Erythroblast (primary cell): Measurements from ENCODE around the gene ARHGAP6.

Experiments used
- DNase-seq, 2 experiments: peaks; one replicate each; lab custom pipeline; 2025; lab: John Stamatoyannopoulos, UW
- GATA1 ChIP-seq: IDR thresholded peaks from 2 replicates; pipeline ENCODE4 v1.6.1; 2011; ENCODE audit warnings: low read depth, mild to moderate bottlenecking, control low read depth, low read length, moderate library complexity
- POLR2A ChIP-seq: IDR thresholded peaks from 2 replicates; pipeline ENCODE4 v1.6.1; 2011; ENCODE audit warnings: mild to moderate bottlenecking, low read length

The ARHGAP6 gene

DNA sequence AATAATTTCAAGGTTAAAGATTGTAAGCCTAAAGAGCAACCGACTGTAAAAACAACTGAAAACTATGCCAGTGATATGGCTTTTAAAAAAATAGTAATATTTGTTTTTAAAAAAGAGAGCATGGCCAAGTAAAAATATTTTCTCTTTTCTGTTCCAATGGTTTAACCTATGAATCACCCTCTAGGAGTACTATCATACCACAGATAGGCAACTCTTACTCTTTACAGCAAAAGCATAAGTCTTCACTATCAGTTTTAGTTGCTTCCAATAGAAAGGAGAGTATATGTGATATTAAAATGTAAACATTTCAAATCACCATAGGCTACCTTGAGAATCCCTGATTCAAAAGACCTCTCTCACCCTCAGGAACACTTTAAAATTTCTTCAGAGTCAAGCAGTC lies 269.9 kb downstream of the ARHGAP6 start:
- TF ChIP-seq GATA1 (no peak), POLR2A (no peak)
- DNase-seq: no peak

DNA sequence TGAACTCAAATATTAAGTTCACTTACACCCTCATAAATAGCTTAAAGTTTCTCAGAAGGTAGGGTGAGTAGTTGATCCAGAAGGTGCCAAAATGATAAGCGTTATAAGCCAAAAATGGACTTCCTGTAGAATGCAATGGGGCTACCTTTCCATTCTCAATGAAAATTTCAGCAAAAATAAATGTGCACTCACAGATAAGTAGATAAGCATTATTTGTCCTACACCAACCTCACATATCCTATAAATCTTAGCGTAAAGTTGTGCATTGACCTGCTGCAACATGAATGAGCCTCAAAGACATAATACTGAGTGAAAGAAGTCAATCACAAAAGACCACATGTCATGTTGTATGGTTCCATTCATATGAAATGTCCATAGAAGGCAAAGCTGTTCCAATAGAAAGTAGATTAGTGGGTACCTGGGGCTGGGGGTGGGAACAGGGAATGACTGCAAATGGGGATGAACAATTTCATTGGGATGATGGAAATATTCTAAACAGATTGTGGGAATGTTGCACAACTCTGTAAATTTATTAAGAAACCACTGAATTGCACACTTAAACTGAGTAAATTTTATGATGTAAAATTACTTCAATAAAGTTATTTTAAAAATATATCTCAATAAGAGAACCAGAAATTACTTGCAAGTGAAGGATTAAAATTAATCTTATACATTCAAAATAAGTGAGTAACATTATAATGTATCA lies 271.6 kb downstream of the ARHGAP6 start:
- peak in 1 of 2 experiments; percentile 26 for DNase-seq
- TF ChIP-seq GATA1 (no peak), POLR2A (no peak)

DNA sequence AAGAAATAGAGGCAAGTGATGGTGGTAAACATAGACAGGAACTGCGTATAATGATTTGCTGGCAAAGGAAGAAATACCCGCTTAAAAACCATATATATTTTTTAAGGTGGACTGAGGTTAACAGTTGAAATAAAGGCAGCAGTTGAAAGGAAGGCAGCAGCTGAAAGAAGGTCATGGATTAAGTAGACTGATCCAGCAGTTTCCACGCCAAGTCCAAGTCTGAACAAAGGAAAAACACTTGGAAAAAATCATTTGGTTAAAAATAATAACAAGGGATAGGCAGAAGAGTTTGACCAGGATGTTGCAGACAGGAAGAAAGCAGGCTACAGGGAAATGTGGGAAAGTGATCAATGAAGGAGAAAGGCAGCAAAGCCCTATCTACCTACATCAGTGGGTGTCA lies 278.9 kb downstream of the ARHGAP6 start:
- TF ChIP-seq GATA1: no peak
- no peak for TF ChIP-seq POLR2A
- no peak for DNase-seq

DNA sequence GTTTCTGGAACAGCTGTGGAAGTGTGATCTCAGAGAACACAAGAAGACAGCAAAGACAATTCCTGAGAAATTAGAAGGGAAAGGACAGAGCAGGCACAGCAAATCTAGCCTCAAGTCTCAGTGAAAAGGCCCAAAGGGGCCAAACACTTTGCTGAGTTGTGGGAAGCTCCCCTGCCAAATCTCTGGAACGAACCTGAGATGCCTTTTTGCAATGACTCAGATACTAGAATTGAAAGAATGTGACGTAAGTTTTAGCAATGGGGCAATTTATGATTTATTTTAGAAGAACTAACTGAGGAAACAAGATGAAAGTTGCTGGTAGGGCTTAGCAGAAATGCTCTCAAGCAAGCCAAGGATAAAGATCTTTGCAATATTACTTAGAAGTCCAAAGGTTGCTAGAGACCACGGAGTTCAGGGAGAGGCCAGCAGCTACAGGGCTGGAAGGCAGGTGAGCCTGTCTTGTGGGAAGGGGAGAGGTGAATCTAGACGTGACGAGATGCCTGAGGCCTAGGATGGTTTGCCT lies 279.7 kb downstream of the ARHGAP6 start:
- no peak for TF ChIP-seq POLR2A
- TF ChIP-seq GATA1: no peak
- DNase-seq: peak in 1 of 2 experiments; percentile 26

DNA sequence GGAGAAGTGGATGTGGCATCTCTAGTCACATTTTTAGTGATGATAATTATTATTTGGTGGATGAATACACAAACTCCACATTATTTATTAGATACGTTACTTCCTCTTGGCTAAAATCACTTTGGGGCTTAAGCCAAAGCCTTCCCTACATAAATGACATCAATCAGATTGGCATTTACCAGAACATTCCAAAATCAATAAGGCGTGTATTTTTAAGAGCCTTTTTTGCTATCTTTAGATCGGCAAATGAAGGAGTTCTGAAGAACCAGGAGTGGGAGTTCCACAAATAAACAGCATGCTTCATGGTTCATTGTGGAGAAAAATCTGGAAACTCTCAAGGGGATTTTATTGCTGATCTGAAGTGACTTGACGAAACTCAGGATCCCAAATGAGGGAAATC lies 282.8 kb downstream of the ARHGAP6 start:
- no peak for TF ChIP-seq POLR2A
- TF ChIP-seq GATA1: no peak
- DNase-seq: no peak

DNA sequence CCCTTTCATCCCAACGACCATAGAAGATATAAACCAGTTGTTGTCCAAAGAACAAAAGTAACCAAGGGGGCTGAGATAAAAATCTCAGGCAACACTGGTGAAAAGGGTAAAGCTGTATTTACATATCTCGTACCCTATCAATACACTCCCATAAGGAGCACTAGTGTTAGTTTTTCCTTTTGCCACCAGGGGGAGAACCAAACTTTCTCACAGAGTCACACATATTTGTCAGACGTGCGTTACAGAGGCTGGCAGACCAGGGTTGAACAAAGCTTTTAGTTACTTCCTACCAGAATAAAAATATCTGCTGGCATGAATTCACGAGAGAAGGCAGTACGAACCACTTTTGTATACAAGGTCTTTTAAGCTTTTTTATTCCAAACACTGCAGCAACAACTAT lies 284.3 kb downstream of the ARHGAP6 start:
- TF ChIP-seq POLR2A (no peak), GATA1 (no peak)
- peak; percentile 65 to 75 for DNase-seq

DNA sequence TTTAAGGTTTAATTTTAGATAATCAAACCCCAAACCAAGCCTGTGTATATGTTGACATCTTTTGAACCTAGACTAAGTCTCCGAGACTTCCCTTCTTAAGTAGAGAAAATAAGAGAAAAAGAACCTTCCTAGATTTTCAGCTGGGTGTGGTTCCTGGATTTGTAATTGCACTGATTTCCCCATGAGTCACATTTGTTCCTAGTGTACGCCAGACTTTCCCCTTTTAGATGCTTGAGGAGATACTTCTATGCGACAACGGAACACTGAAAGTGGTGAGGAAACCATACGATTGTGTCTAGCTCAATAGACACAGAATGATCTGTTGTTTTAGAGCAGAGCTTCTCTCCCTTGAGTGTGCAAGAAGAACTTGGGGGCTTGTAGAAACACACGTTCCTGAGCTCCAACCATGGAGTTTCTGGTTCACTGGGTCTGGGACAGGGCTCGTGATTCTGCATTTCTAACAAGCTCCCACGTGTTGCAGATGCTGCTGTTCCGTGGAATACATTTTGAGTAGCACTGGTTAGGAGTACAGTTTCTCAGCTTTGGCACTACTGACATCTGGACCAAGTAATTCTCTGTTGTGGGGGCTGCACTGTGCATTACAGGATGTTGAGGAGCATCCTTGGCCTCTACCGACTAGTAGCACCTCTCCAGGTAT lies 285.4 kb downstream of the ARHGAP6 start:
- no peak for DNase-seq

DNA sequence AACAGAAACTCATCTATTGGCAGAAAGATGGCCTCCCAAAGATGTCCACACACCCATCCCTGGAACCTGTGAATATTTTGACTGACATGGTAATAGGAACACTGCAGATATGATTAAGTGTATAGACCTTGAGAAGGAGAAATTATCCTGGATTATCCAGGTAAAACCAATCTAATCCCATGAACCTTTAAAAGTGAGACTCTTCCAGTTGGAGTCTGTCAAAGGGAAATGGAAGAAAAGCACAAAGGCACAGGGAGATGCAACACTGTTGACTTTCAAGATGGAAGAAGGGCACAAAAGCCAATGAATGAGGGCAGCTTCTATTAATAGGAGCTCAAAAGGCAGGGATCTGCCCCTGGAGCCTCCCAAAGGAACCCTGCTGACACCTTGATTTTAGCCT lies 289.6 kb downstream of the ARHGAP6 start:
- TF ChIP-seq POLR2A: no peak
- no peak for TF ChIP-seq GATA1

More for the DNA sequence above, 285.4 kb downstream of the ARHGAP6 start:
- no peak for TF ChIP-seq GATA1
- TF ChIP-seq POLR2A: no peak

DNA sequence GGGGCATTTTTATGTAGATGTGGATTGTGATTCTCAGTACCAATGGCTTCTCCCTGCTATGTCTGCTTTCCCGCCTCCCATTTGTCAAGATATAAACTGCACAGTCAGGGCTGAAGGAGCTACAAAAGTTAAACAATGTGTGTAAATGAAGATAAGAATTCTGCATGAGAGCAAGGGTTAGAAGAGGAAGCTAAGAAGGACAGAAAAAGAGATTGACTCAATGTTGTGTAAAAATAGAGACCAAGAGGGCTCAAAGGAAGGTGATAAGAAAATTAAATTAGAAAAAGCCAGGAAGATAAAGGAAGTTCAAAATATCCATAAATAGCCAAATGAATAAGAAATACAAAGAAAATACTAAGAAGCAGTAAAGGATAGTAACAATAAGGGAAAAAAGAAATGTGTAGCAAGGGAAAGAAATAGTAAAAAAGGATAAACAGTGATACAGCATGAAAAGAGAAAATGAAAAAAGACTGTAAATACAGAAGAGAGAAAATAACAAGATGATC lies 290.1 kb downstream of the ARHGAP6 start:
- DNase-seq: peak; percentile 70 to 89

More for the DNA sequence above, 289.6 kb downstream of the ARHGAP6 start:
- DNase-seq: peak in 1 of 2 experiments; percentile 10

DNA sequence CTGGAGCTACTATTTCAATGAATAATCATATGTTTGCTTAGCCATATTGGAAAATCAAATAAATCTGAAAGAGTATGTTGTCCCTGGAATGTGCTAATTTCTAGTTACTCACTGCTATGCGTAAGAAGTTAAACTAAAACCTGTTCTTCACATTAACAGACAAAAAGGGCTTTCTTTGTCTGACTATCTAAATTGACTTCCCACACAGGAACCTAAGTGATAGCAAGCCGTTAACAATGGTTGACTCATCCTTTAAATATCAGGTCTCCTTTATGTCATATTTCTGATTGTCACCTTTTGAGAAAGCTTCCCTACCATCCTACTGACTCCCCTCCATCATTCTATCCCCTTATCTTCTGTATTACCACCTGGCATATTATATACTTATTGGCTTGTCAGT lies 291.1 kb downstream of the ARHGAP6 start:
- TF ChIP-seq GATA1 (no peak), POLR2A (no peak)
- peak in 1 of 2 experiments; percentile 2 for DNase-seq

More for the DNA sequence above, 290.1 kb downstream of the ARHGAP6 start:
- no peak for TF ChIP-seq POLR2A
- TF ChIP-seq GATA1: no peak

DNA sequence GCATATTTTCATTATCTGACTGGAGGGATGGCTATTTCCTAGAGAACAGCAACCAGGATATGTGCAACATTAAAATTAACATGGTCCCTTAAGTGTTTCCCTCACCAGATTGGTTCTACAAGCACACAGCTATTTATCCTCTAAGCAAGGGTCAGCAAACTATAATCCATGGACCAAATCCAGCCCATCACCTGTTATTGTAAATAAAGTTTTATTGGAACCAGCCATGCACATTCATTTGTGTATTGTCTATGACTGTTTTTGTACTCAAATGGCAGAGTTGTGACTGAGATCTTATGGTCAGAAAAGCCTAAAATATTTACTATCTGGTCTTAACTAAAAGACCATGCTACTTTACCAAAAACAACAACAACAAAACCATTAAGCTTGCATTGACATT lies 294.6 kb downstream of the ARHGAP6 start:
- TF ChIP-seq GATA1 (no peak), POLR2A (no peak)
- no peak for DNase-seq

DNA sequence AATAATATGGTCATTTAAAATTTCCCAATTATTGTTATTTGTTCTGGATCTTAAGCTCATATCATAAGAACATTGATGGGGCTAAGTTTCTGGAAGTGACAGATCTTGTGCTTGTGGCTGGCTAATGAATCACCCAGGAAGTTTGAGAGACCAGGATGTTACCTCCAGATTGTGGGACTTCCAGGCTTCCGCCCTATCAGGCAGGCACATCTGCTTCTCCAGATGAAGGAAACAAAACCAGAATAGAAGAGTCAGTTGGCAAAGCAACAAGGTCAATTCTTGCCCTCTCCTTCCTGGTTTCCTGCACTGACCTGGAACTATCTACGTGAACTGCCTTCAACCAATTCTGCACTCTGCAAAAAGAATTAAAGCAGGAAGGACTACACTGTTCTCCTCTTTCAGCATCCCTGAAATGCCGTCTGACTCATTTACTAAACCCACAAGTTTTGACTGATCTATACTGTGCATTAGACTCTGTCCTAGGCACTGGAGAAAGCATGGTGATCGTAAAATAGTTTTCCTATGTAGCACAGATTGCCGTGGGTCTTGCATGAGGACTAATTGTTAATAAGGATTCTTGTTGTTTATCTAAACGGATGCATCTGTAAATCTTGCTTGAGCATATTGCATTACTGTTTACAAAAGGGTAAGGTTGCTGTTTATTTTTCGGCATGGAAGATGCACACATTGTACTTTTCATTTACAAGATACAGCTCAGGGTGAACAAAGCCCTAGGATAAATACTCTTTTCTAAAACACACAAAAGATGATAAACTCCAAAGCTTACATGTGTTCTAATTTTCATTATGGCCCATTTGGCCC lies 297.9 kb downstream of the ARHGAP6 start:
- peak; percentile 40 to 71 for DNase-seq
- TF ChIP-seq POLR2A (no peak), GATA1 (no peak)

DNA sequence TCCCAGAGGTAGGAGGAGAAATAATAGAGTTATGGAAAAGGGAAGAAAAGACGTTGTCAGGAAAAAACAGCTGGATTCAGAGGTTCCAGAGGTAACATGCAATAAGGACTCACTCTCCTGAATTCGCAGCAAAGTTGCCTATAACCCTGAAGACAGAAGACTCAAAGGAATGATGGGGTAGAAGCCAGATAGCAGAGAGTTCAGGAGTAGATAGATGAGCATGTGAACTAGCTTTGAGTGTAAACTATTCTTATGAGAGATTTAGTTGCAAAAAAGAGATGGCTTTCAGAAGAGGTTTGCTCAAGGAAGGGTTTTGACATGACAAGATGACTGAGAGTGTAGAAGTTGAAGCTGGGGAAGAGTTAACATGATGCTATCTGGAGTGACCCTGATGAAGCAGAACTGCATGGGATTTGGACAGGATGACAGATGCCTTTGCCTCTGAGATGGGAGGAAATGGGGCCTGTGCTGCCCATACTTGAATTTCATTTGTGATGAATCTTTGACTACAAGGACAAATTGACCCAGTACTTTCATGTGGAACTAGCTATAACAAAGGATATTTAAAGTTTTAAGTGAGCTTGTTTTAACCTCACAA lies 298.6 kb downstream of the ARHGAP6 start:
- DNase-seq: peak; percentile 7 to 18
- TF ChIP-seq GATA1 (no peak), POLR2A (no peak)
